Heart left ventricle (tissue), 16 donors: Measurements from ENCODE around the gene FOXJ1. TPM values are rescaled to one million over a fixed set of nuclear protein-coding genes. Genes with fewer than 3 reads are reported as not detected.
A peak's percentile ranks its signal among the peaks of the same experiment; 100 is the strongest.

Source experiments
- ATAC-seq, 4 donors: fragments of 200-7000 bp; cut with Tn5 transposase; one replicate each; pipeline ENCODE4 v1.9.1; 2020 to 2022; ENCODE audit warnings: moderate library complexity in 4 of 4, mild to moderate bottlenecking in 3 of 4, moderate number of reproducible peaks in 1 of 4
- DNase-seq, 5 donors: peaks; one replicate each; pipeline ENCODE4 v3.0.0-alpha.2; 2020
- H3K27ac ChIP-seq, 12 donors: fragments of 200-600 bp; sonication (generic) in 4 of 12; one replicate each; pipeline versions ENCODE4 v1.5.0 to v1.8.0; 2016 to 2022; ENCODE audit warnings: mild to moderate bottlenecking in 2 of 12
- H3K27me3 ChIP-seq, 9 donors: fragments of 200-600 bp; sonication (generic) in 2 of 9; one replicate each; pipeline versions ENCODE4 v1.5.1 to v1.8.0; 2016 to 2022; ENCODE audit warnings: mild to moderate bottlenecking in 3 of 9
- H3K36me3 ChIP-seq, 9 donors: fragments of 200-600 bp; sonication (generic) in 2 of 9; one replicate each; pipeline versions ENCODE4 v1.5.0 to v1.8.0; 2018 to 2022; ENCODE audit warnings: mild to moderate bottlenecking in 2 of 9
- H3K4me1 ChIP-seq, 12 donors: fragments of 200-600 bp; sonication (generic) in 4 of 12; one replicate each; pipeline versions ENCODE4 v1.5.0 to v1.8.0; 2016 to 2022; ENCODE audit warnings: mild to moderate bottlenecking in 3 of 12
- H3K4me3 ChIP-seq, 12 donors: fragments of 200-600 bp; sonication (generic) in 4 of 12; one replicate each; pipeline versions ENCODE4 v1.5.0 to v1.8.0; 2017 to 2022; ENCODE audit warnings: mild to moderate bottlenecking in 9 of 12, moderate library complexity in 4 of 12
- H3K9me3 ChIP-seq, 12 donors: fragments of 200-600 bp; sonication (generic) in 4 of 12; one replicate each; pipeline versions ENCODE4 v1.5.0 to v1.8.0; 2016 to 2022; ENCODE audit warnings: mild to moderate bottlenecking in 1 of 12
- POLR2A ChIP-seq, 2 donors: fragments of 450-650 bp; IDR thresholded peaks; one replicate each; pipeline ENCODE4 v1.6.1; 2017; ENCODE audit warnings: antibody characterized with exemption in 2 of 2, mild to moderate bottlenecking in 2 of 2, moderate library complexity in 2 of 2
- WGBS, 4 donors: extraction: QIAGEN DNeasy Blood & Tissue Kit in 2 of 4; methylation state at CpG; one replicate each; pipeline versions ENCODE4 v1.1.5 to v1.1.7; 2013 to 2018; 5-methylcytosine and 5-hydroxymethylcytosine counted together
- intact Hi-C, 10 donors: fragments of 100-400 bp; cut with DNase I; formaldehyde crosslinking; loops; one replicate each; pipeline versions ENCODE4 v1.11.1 to v1.14.2; 2022
- polyA plus RNA-seq, 2 donors: library from polyadenylated mRNA; stranded (reverse); fragments of 200-250 nt; gene quantifications; one replicate each; pipeline ENCODE4 v1.2.3, GENCODE V29; 2013
- total RNA-seq, 9 donors: library from RNA; depleted of rRNA in 2 of 9; stranded (reverse); fragments of >200 nt in 2 of 9; fragmentation: NEBNext Ultra II Directional in 3 of 9; extraction: Animal tissue kit (Norgen Biotek cat#: 25700) in 3 of 9; gene quantifications; one replicate each; pipeline versions ENCODE4 v1.1.0 to v1.2.4, GENCODE V29; 2016 to 2023
- TF ChIP-seq, protein P1 (sequence below), 12 donors: fragments of 200-600 bp; sonication (generic) in 4 of 12; IDR thresholded peaks; one replicate each; pipeline versions ENCODE4 v1.5.0 to v1.8.0; 2018 to 2022; ENCODE audit warnings: antibody characterized with exemption in 12 of 12, mild to moderate bottlenecking in 5 of 12
- donor health status: ischemic (EF 13 %, LVEDD 7.1; RV severe dilation, severe dysfunction).
- donor health status: healthy with polysubstance abuse.
- donor health status: DM: no; HTN: yes; CAD: no.
- donor health status: DM: no; HTN: no; CAD: no.
- donor health status: ischemic (EF 25% LVEDD 6.9; RV normal size, moderate dysfunction).
- donor health status: ischemic (EF 25% LVEDD 5.7; RV mildly dilated, moderate dysfunction).
- donor health status: healthy.
- donor health status: DM: yes; HTN: yes; CAD: no.
- donor health status: ischemic (EF 35%, LVEDD 5.7; RV mildly dilated, moderate dysfunction).
- donor health status: nonischemic (EF 11% LVEDD 7.7; RV severe dilation, severe dysfunction).
- donor health status: DM: yes; HTN: yes; CAD: no.
- donor health status: PGD.
- donor health status: ischemic (EF 29% LVEDD 5.4; RV normal size, mild dysfunction).
- donor health status: nonischemic (EF 23%, LVEDD 6.1; RV moderate dilation, normal function).

The FOXJ1 gene
- total and polyA plus RNA-seq, 11 donors = not detected

DNA sequence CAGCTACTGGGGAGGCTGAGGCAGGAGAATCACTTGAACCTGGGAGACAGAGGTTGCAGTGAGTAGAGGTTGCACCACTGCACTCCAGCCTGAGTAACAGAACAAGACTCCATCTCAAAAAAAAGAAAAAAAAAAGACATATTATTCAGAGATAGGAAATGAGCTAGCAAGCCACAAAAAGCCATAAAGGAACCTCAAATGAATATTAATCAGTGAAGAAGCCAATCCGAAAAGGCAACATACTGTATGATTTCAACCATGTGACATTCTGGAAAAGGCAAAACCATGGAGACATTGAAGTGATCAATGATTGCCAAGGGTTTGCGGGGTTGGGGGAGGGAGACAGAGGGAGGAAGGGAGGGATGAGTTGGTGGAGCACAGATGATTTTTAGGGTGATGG lies 29.1 kb downstream of the FOXJ1 start:
- no peaks in the 10 kb centered on the region for H3K4me1 ChIP-seq
- H3K27me3 ChIP-seq = no peaks in the 10 kb centered on the region
- intact Hi-C loops = no loop called here
- 88 to 94% (median 90%) methylated on average over 2 of the region's 2 CpGs for WGBS, 4 donors
- no peak overlapping the region for H3K4me3 ChIP-seq
- no peaks in the 10 kb centered on the region for H3K36me3 ChIP-seq
- no peak for DNase-seq
- no peak overlapping the region for H3K27ac ChIP-seq
- no peak for ATAC-seq
- no peaks in the 10 kb centered on the region for H3K9me3 ChIP-seq
- TF ChIP-seq, protein P1, sequence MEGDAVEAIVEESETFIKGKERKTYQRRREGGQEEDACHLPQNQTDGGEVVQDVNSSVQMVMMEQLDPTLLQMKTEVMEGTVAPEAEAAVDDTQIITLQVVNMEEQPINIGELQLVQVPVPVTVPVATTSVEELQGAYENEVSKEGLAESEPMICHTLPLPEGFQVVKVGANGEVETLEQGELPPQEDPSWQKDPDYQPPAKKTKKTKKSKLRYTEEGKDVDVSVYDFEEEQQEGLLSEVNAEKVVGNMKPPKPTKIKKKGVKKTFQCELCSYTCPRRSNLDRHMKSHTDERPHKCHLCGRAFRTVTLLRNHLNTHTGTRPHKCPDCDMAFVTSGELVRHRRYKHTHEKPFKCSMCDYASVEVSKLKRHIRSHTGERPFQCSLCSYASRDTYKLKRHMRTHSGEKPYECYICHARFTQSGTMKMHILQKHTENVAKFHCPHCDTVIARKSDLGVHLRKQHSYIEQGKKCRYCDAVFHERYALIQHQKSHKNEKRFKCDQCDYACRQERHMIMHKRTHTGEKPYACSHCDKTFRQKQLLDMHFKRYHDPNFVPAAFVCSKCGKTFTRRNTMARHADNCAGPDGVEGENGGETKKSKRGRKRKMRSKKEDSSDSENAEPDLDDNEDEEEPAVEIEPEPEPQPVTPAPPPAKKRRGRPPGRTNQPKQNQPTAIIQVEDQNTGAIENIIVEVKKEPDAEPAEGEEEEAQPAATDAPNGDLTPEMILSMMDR (IDR thresholded peaks at IDR 0.05) = no peak
- TF ChIP-seq POLR2A (IDR thresholded peaks at IDR 0.05) = no peak

DNA sequence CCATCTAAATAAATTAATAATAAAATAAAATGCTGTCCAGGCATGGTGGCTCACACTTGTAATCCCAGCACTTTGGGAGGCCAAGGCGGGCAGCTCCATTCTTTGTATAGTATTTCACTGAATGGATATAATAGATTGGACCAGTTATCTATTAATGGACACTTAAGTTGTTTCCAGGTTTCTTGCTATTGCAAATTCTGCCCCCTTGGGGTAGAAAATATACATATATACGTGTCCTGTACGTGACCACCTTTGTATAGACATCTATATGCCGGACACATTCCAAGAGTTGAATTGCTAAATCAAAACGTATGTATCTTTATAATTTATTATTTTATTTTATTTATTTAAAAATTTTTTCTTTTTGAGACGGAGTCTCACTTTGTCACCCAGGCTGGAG lies 33.5 kb downstream of the FOXJ1 start:
- no peak overlapping the region for H3K27ac ChIP-seq
- no peak for ATAC-seq
- TF ChIP-seq POLR2A (IDR thresholded peaks at IDR 0.05) = no peak
- TF ChIP-seq, protein P1 (IDR thresholded peaks at IDR 0.05) = peak in 1 of 12 donors; percentile 5
- no peak overlapping the region for H3K4me3 ChIP-seq
- intact Hi-C loops = no loop called here
- peaks cover 0 to 15% (median 10%) of the 10 kb centered on the region in 12 donors for H3K4me1 ChIP-seq
- no peaks in the 10 kb centered on the region for H3K27me3 ChIP-seq
- no peaks in the 10 kb centered on the region for H3K9me3 ChIP-seq
- WGBS, 4 donors = 87 to 92% (median 90%) methylated on average over 6 of the region's 6 CpGs
- DNase-seq = no peak
- no peaks in the 10 kb centered on the region for H3K36me3 ChIP-seq

DNA sequence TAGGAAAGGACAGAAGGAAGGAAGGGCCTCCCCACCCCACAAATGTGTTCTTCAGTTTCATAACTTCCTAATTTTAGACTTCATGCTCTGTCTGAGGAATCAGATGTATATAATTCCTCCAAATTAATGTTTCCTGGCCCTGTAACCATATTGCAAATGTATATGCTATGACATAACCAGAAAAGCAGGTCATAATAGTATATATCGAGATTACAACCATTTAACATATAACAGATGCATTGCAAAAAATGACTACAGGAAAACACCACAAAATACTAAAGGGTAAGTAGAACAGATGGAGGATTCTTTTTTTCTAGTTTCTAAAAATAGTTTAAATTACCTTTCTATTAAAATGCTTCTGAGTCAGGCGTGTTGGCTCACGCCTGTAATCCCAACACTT lies 34.3 kb downstream of the FOXJ1 start:
- TF ChIP-seq, protein P1 (IDR thresholded peaks at IDR 0.05) = no peak
- TF ChIP-seq POLR2A (IDR thresholded peaks at IDR 0.05) = no peak
- Histone ChIP-seq H3K27me3 (no peaks in the 10 kb centered on the region), H3K4me1 (peaks cover 0 to 23% (median 15%) of the 10 kb centered on the region in 12 donors), H3K27ac (no peak overlapping the region), H3K4me3 (no peak overlapping the region), H3K36me3 (peaks cover 0 to 3% (median 2%) of the 10 kb centered on the region in 9 donors), H3K9me3 (no peaks in the 10 kb centered on the region)
- 80 to 90% (median 82%) methylated on average over 3 of the region's 3 CpGs for WGBS, 4 donors
- intact Hi-C loops = no loop called here
- no peak for ATAC-seq
- DNase-seq = no peak

DNA sequence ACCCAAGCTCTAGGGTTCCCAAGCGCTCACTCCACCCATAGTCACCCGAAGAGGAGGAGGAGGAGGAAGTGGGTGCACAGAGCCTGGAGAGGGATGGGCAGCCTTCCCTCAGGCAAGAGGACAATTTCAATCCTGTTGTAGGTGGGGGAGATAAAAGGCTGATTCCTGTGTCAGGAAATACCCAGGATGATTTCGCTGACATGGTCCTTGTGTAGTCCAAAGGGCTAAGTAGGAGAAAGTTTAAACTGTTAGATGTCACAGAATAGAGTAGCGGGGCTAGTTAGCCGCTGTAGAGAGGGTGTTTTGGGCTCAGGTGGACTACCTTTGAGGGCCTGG lies 36.2 kb downstream of the FOXJ1 start:
- Histone ChIP-seq H3K9me3 (no peaks in the 10 kb centered on the region), H3K27ac (no peak overlapping the region), H3K4me1 (peaks cover 0 to 26% (median 15%) of the 10 kb centered on the region in 12 donors), H3K36me3 (peaks cover 0 to 22% (median 21%) of the 10 kb centered on the region in 9 donors), H3K27me3 (no peaks in the 10 kb centered on the region), H3K4me3 (no peak overlapping the region)
- WGBS, 4 donors = 64 to 97% (median 82%) methylated on average over 4 to 5 of the region's 5 CpGs
- DNase-seq = no peak
- intact Hi-C loops = no loop called here
- no peak for ATAC-seq
- TF ChIP-seq, protein P1 (IDR thresholded peaks at IDR 0.05) = no peak
- no peak for TF ChIP-seq POLR2A (IDR thresholded peaks at IDR 0.05)
